Activated CD4-positive, alpha-beta T cell treated with anti-CD3 and anti-CD28 coated beads, Interleukin-2, amount 10 ng/mL, durations not matched to agents 24 days and 14 days (primary cell): Measurements from ENCODE around the gene HNRNPM. TPM values are rescaled to one million over a fixed set of nuclear protein-coding genes. Genes with fewer than 3 reads are reported as not detected.
A peak's percentile ranks its signal among the peaks of the same experiment; 100 is the strongest.

Experiments used
- DNase-seq: peaks from one replicate; pipeline ENCODE4 v3.0.0; 2022
- H3K27ac Mint-ChIP-seq: one replicate; pipeline ENCODE4 v1.8.0; 2022; ENCODE audit warnings: mild to moderate bottlenecking, mixed read lengths
- H3K27me3 Mint-ChIP-seq: one replicate; pipeline ENCODE4 v1.8.0; 2022; ENCODE audit warnings: mixed read lengths
- H3K36me3 Mint-ChIP-seq: one replicate; pipeline ENCODE4 v1.8.0; 2022; ENCODE audit warnings: low read depth, mild to moderate bottlenecking, mixed read lengths
- H3K4me1 Mint-ChIP-seq: one replicate; pipeline ENCODE4 v1.8.0; 2021; ENCODE audit warnings: mixed read lengths
- H3K4me3 Mint-ChIP-seq: one replicate; pipeline ENCODE4 v1.8.0; 2022; ENCODE audit warnings: mild to moderate bottlenecking, moderate library complexity, mixed read lengths
- H3K9me3 Mint-ChIP-seq: one replicate; pipeline ENCODE4 v1.8.0; 2021; ENCODE audit warnings: mixed read lengths
- intact Hi-C: fragments of 100-400 bp; cut with micrococcal nuclease; formaldehyde crosslinking; loops from one replicate; pipeline ENCODE4 v1.15.1; 2023
- total RNA-seq: library from RNA; stranded (reverse); gene quantifications from 2 replicates; pipeline ENCODE4 v1.2.3, GENCODE V29; 2022

Gene HNRNPM
- total RNA-seq, 1 donor from 2014 or later, result 349 TPM

DNA sequence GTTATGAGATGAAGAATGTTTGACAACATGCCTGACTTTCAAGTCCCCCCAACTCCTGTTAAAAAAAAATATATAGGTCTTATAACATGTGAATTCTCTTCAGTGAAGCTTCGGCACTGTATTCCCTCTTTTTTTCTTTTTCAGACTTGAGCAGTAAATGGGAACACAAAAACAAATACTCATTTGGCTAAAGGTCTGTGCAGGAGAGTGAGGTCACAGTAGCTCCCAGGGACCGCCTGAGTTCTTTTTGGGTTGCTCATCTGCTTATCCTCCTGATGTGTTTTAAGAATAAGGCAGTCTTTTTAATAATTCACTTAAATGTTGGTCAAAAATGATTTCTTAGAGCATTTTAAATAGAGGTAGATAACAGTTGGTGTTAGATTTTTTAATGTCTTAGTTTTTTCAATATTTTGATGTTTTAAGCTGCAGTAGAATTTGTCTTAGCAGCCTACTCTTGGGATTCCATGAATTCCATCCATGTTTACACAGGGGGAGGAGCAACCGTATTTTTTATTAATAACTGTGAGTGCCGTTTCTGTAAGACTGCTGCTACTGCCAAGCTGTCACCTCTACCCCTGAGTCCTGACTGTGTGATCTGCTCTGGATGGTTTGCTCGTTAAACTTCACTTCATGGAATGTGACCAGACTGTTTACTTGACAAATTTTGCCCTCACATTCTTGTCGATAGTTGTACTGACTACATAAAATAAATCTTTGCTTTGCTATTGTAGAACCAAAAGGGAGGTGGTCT lies 14.9 kb downstream of the HNRNPM start:
- no peaks in the 10 kb centered on the region for H3K27me3 Mint-ChIP-seq
- no peak overlapping the region for H3K27ac Mint-ChIP-seq
- no peak for DNase-seq
- intact Hi-C loops, result no loop called here
- H3K9me3 Mint-ChIP-seq, result no peaks in the 10 kb centered on the region
- peaks cover 44% of the 10 kb centered on the region for H3K4me1 Mint-ChIP-seq
- no peak overlapping the region for H3K4me3 Mint-ChIP-seq
- peaks cover 47% of the 10 kb centered on the region for H3K36me3 Mint-ChIP-seq

DNA sequence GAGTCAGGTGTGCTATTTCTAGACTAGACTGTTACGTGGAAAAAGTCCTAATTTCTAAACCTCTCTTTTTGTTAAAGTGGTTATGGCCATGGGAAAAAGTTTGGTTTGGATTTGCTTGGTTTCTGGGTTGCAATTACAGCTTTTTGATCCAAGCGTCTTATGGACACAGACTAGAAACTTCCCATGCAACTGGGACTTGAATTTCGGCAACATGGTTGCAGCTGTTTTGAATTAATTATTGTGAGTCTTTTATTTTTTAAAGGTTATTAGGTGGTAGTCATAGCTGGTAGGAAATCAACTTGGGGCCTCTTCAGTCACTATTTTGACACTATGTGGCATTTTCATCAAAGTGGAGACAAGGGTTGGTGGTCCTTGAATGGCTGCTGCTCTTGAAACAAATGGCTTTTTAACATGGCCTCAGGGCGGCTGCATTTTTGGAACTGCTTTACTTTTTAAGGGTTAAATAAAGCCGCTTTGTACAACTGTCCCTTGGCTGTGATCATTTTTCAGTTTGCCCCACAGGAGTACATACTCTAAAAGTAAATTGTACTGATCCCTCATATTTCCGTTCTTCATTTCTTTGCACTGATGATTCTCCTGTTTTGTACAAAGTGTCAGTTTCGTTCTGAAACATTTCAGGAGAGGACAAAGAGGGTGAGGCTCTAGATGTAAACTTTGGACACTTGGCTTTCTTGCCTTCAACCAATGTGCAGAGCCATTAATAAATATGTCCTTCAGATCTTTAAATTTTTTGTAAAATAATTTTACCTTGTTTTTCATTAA lies 15.9 kb downstream of the HNRNPM start:
- Mint-ChIP-seq H3K4me3 (no peak overlapping the region), H3K27ac (peak overlapping the region; percentile 8), H3K36me3 (peaks cover 52% of the 10 kb centered on the region), H3K9me3 (no peaks in the 10 kb centered on the region), H3K27me3 (no peaks in the 10 kb centered on the region), H3K4me1 (peaks cover 39% of the 10 kb centered on the region)
- DNase-seq, result no peak
- intact Hi-C loops, result no loop called here

DNA sequence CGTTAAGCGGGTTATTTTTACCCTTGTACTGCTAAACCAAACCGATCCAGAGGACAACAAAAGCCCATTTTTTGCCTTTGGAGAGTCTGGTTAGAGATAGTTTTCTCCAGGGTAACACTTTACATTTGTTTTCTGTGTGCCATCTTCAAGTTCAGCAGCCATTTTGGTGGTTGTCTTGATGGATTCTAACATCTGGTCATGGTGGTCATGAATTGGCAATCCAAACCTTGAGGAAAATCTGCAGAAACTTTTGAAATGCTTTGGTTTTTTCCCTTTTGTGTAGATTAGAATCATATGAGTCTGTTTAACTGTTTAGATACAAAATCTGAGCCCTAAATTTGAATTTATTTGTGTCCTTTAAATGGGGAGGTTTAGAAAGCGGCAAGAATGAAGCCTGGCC lies 16.6 kb downstream of the HNRNPM start:
- no peaks in the 10 kb centered on the region for H3K9me3 Mint-ChIP-seq
- intact Hi-C loops, result no loop called here
- no peak for DNase-seq
- no peaks in the 10 kb centered on the region for H3K27me3 Mint-ChIP-seq
- no peak overlapping the region for H3K4me3 Mint-ChIP-seq
- H3K4me1 Mint-ChIP-seq, result peaks cover 41% of the 10 kb centered on the region
- H3K27ac Mint-ChIP-seq, result no peak overlapping the region
- peaks cover 53% of the 10 kb centered on the region for H3K36me3 Mint-ChIP-seq

DNA sequence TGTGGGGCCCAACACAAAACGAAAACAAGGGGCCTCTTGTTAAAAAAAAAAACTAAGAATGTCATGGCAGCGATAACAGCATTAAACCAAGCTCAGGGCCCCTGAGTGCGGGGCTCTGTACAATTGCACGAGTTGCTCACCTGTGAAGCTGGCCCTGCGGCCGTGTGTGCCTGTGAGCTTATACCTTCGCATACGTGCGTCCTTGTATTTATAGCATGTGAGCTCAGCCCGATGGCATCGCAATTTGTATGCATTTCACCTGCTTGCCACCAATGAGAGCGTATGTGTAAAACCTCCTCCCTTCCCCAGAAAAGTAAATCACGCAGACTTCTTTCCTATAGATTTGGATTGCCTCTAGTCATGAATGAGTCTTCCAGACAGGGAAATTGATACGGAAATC lies 17.1 kb downstream of the HNRNPM start:
- Mint-ChIP-seq H3K36me3 (peaks cover 51% of the 10 kb centered on the region), H3K4me1 (peaks cover 37% of the 10 kb centered on the region), H3K9me3 (no peaks in the 10 kb centered on the region), H3K4me3 (no peak overlapping the region), H3K27me3 (no peaks in the 10 kb centered on the region), H3K27ac (no peak overlapping the region)
- intact Hi-C loops, result no loop called here
- DNase-seq, result no peak

DNA sequence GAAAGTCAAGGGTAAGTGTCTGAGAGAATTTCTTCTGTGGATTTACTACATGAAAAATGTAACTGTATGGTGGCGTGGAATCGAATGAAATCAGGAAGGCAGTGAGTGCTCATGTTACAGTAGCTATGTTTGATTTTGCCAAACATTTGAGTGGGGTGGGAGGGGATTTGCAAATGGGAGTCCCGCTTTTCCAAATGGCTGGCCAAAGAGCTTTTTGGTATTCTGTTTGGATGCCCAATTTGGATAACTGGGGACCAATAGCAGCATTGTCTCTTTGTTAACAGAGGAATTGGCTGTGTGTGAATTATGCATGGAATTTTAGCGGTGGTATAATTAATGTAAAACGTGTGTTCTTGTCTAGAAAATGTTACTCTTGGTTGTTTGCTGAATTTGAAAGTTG lies 17.8 kb downstream of the HNRNPM start:
- Mint-ChIP-seq H3K27ac (no peak overlapping the region), H3K4me3 (no peak overlapping the region), H3K4me1 (peaks cover 34% of the 10 kb centered on the region), H3K9me3 (no peaks in the 10 kb centered on the region), H3K36me3 (peaks cover 56% of the 10 kb centered on the region), H3K27me3 (no peaks in the 10 kb centered on the region)
- intact Hi-C loops, result no loop called here
- no peak for DNase-seq

DNA sequence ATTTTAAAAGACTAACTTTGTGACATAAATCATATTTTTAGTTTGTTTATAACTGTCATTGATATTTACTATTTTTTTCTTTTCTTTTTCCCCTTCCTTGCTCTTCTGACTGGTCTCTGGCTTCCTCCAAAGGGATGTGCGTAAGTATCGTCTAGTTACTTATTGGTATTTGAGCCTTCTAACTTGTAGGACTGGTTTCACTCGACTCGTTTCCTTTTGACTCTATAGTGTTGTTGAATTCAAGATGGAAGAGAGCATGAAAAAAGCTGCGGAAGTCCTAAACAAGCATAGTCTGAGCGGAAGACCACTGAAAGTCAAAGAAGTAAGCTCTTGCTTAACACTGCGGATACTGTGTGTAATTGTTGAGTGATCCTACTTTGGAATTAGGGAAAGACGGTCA lies 18.6 kb downstream of the HNRNPM start:
- H3K4me1 Mint-ChIP-seq, result peaks cover 30% of the 10 kb centered on the region
- no peak overlapping the region for H3K27ac Mint-ChIP-seq
- no peaks in the 10 kb centered on the region for H3K9me3 Mint-ChIP-seq
- peaks cover 58% of the 10 kb centered on the region for H3K36me3 Mint-ChIP-seq
- intact Hi-C loops, result no loop called here
- H3K4me3 Mint-ChIP-seq, result no peak overlapping the region
- no peaks in the 10 kb centered on the region for H3K27me3 Mint-ChIP-seq
- DNase-seq, result no peak

DNA sequence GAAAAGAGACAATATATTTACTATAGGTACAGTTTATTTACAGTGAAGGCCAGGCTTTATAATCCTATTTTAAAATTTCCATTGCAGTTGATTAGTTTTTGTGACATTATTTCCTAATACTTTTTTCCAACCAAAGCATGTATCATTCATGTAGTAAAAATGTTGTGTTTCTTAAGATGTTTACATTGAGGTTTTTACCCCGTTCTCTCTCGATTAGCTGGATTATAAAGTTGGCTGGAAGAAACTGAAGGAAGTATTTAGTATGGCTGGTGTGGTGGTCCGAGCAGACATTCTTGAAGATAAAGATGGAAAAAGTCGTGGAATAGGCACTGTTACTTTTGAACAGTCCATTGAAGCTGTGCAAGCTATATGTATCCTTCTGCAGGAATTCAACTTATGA lies 21.2 kb downstream of the HNRNPM start:
- Mint-ChIP-seq H3K27me3 (no peaks in the 10 kb centered on the region), H3K4me3 (no peak overlapping the region), H3K4me1 (peaks cover 26% of the 10 kb centered on the region), H3K9me3 (no peaks in the 10 kb centered on the region), H3K27ac (no peak overlapping the region), H3K36me3 (peaks cover 82% of the 10 kb centered on the region)
- intact Hi-C loops, result no loop called here
- DNase-seq, result no peak

DNA sequence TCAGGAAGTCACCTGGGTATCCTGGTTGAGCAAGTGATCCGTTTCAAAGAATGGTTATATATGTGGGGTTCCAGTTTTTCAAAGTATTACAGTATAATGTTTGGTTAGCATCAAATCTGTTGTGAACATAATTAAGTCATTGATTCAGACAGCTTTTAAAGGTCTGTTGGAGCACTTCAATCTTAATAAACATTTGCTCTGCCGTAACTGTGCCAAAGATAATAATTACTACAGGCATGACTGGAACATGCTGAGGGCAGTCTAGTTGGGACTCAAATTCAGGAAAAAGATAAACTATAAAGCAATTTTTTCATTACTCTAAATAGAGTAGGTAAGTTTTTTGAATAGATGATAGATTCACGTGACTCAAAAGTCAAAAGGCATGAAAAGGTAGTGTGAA lies 23.3 kb downstream of the HNRNPM start:
- Mint-ChIP-seq H3K4me1 (peaks cover 26% of the 10 kb centered on the region), H3K9me3 (no peaks in the 10 kb centered on the region), H3K27me3 (no peaks in the 10 kb centered on the region), H3K36me3 (peaks cover 84% of the 10 kb centered on the region), H3K4me3 (no peak overlapping the region), H3K27ac (no peak overlapping the region)
- DNase-seq, result no peak
- intact Hi-C loops, result no loop called here

DNA sequence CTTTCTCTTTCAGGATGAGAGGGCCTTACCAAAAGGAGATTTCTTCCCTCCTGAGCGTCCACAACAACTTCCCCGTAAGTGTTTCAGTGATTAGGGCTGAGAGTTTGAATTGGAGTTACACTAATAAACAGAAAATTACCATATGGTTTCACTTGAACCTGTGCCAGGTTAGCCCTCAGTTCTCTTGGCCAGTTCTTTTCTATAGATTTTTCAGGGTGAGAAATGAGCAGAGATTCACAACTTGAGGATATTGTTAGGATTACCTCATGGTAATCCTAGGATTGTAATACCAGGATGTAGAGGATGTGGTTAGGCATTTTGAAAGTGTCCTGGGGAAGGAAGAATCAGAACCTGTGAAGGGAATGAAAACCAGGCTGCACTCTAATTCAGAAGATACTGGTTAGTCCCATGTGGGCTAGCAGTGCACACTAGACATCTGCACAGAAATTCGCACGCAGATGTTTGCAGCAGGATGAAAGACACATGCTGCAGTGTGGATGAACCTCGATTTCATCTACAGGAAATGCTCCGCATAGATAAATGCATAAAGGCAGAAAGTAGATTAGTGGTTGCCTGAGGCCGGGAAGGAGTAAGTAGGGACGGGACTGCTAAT lies 24.1 kb downstream of the HNRNPM start:
- Mint-ChIP-seq H3K4me1 (peaks cover 30% of the 10 kb centered on the region), H3K27ac (no peak overlapping the region), H3K36me3 (peaks cover 85% of the 10 kb centered on the region), H3K27me3 (no peaks in the 10 kb centered on the region), H3K4me3 (no peak overlapping the region), H3K9me3 (no peaks in the 10 kb centered on the region)
- intact Hi-C loops, result no loop called here
- no peak for DNase-seq

DNA sequence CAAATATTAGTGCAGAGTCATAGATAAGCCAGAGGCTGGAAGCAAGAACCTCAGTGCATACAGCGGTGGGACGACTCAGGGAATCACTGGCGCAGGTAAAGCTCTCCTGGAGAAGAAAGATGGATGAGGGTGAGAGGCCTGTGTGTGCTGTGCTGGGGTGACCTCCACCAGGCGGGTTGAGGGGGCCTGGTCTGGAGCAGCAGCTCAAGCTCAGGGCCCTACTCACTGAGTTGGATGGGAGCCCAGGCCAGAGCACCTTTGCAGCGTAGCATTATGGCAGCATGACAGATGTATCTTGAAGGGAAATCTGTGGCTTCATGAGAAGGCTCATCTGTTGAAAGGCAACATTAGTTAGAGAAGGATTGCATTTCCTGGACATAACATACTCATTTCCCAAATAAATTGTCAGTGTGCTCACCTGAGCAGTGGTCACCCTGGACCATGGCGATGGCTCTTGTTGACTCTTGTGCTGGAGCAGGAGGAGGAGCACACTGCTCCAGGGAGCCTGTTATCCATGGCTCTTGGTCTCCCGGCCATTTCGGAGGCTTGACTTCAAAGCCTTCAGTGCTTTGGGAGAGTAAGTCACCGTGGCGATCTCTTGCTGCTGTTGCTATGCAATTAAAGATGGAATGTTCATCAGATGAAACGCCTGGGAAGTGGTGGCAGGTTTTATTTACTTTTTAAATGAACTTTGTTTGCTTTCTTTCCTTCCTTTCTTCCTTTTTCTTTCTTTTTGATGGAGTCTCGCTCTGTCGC lies 25.0 kb downstream of the HNRNPM start:
- Mint-ChIP-seq H3K9me3 (no peaks in the 10 kb centered on the region), H3K27ac (peak overlapping the region; percentile 22)

DNA sequence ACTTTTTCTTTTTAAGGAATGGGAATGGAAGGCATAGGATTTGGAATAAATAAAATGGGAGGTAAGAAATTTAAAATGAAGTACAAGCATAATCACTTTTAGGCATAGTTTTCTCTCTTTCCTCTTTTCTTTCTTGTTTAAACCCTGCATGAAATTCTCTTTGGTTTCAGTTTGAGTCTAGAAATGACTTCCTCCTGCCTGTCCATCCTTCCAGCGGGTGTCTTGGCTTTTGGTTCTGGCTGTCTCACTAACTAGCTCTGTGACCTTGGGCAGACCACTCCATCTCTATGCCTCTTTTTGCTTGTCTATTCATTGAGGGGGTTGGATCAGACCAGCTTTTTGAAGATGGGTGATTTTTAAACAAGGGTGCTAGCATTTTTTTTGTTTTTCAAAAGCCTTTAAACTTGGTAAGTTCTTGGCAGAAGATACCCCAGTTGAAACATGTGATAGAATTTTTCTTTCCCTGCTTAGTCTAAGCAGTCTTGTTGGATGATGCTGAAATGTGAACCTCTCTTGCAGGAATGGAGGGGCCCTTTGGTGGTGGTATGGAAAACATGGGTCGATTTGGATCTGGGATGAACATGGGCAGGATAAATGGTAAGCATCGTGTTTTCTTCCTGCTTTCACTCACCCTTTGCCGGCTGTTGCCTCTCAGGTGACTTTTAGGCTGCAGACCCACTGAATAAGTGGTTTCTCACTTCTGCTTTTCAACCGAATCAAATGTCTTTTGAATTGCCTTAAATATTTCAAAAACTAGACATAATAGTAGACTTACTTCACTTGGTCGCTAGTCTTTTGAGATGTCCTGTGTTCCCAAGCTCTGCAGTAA lies 29.1 kb downstream of the HNRNPM start:
- Mint-ChIP-seq H3K9me3 (no peaks in the 10 kb centered on the region), H3K27ac (peak overlapping the region; percentile 83), H3K36me3 (peaks cover 76% of the 10 kb centered on the region), H3K27me3 (no peaks in the 10 kb centered on the region), H3K4me1 (peaks cover 37% of the 10 kb centered on the region), H3K4me3 (no peak overlapping the region)
- intact Hi-C loops, result no loop called here
- DNase-seq, result no peak

More for the DNA sequence above, 25.0 kb downstream of the HNRNPM start:
- intact Hi-C loops, result no loop called here
- no peak for DNase-seq
- no peak overlapping the region for H3K4me3 Mint-ChIP-seq
- H3K27me3 Mint-ChIP-seq, result no peaks in the 10 kb centered on the region
- H3K36me3 Mint-ChIP-seq, result peaks cover 86% of the 10 kb centered on the region
- H3K4me1 Mint-ChIP-seq, result peaks cover 29% of the 10 kb centered on the region

DNA sequence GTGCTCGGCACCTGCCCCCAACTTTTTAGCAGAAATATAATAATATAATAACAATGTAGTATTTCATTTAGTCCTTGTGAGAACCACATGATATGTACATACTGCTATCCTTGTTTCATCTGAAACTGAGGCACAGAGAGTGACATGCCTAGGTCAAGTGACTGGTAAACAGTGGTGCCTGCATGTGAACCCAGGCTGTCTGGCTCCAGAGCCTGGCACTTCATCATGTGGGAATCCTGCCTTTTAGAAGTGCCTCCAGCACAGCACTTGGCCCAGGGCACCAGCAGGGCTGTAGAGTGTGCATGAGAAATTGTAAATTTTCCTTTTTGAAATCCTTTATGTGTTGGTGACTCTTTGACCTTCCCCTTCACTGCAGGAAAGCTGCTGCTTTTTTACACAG lies 30.2 kb downstream of the HNRNPM start:
- H3K9me3 Mint-ChIP-seq, result no peaks in the 10 kb centered on the region
- no peak for DNase-seq
- no peak overlapping the region for H3K27ac Mint-ChIP-seq
- H3K4me1 Mint-ChIP-seq, result peaks cover 34% of the 10 kb centered on the region
- intact Hi-C loops, result no loop called here
- peaks cover 65% of the 10 kb centered on the region for H3K36me3 Mint-ChIP-seq
- H3K4me3 Mint-ChIP-seq, result no peak overlapping the region
- H3K27me3 Mint-ChIP-seq, result no peaks in the 10 kb centered on the region

DNA sequence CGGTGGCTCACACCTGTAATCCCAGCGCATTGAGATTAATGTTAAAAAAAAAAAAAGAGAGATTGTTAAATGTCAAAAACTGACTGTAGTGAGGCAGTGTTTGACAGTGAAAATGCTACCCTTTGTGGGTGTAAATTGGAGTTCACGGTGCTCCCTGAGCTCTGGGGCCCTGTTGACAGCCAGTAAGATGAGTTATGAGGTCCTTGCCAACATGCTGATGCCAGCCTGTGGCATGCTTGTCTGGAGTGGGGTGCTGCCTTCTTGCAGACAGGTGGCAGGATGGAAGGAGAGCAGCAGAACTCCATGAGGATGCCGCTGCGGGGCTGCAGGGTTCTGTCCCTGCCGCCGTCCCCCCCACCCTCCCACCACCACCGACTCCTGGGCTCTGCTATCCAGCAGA lies 31.7 kb downstream of the HNRNPM start:
- DNase-seq, result no peak
- Mint-ChIP-seq H3K4me3 (no peak overlapping the region), H3K4me1 (peaks cover 40% of the 10 kb centered on the region), H3K27me3 (no peaks in the 10 kb centered on the region), H3K27ac (no peak overlapping the region), H3K9me3 (no peaks in the 10 kb centered on the region), H3K36me3 (peaks cover 59% of the 10 kb centered on the region)
- intact Hi-C loops, result no loop called here
